H1 (cell line): ENCODE results near the gene ASTN2.

ENCODE experiments used
- CEBPB ChIP-seq: IDR thresholded peaks from 2 replicates; pipeline ENCODE4 v1.6.1; 2012; ENCODE audit warnings: low read depth, low read length
- EP300 ChIP-seq, 2 experiments: IDR thresholded peaks; 1 replicate in 1 of 2; 2 replicates in 1 of 2; pipeline ENCODE4 v1.6.1; 2011 to 2012; ENCODE audit warnings: low read depth in 2 of 2, low read length in 2 of 2, mild to moderate bottlenecking in 2 of 2, borderline replicate concordance in 1 of 2, inconsistent platforms in 1 of 2, moderate library complexity in 1 of 2
- EZH2 ChIP-seq: fragments of 200-600 bp; sonication (generic); IDR thresholded peaks from 2 replicates; pipeline ENCODE4 v1.7.1; 2012; ENCODE audit warnings: low read depth, mild to moderate bottlenecking, moderate library complexity, low read length, inconsistent platforms; ENCODE audit not compliant: severe bottlenecking
- JUN ChIP-seq: IDR thresholded peaks from 2 replicates; pipeline ENCODE4 v1.6.1; 2011; ENCODE audit warnings: low read depth, mild to moderate bottlenecking, improper control_type of control experiment, low read length
- KDM1A ChIP-seq: fragments of 200-600, 300-600 bp; sonication (generic); IDR thresholded peaks from 2 replicates; pipeline ENCODE4 v1.7.1; 2016; ENCODE audit warnings: mild to moderate bottlenecking, low read length, borderline replicate concordance
- MAFK ChIP-seq: IDR thresholded peaks from 2 replicates; pipeline ENCODE4 v1.6.1; 2012; ENCODE audit warnings: low read depth, mild to moderate bottlenecking, improper control_type of control experiment, low read length
- POLR2A ChIP-seq, 2 experiments: IDR thresholded peaks; 1 replicate in 1 of 2; 2 replicates in 1 of 2; pipeline ENCODE4 v1.6.1; 2011; ENCODE audit warnings: low read depth in 2 of 2, low read length in 2 of 2, mild to moderate bottlenecking in 2 of 2; ENCODE audit errors: control extremely low read depth in 1 of 2
- POLR2AphosphoS5 ChIP-seq: IDR thresholded peaks from 2 replicates; pipeline ENCODE4 v1.6.1; 2011; ENCODE audit warnings: low read depth, low read length
- RFX5 ChIP-seq: IDR thresholded peaks from 2 replicates; pipeline ENCODE4 v1.6.1; 2011; ENCODE audit warnings: low read depth, low read length, improper control_type of control experiment, borderline replicate concordance
- TF ChIP-seq, protein P1 (sequence below), 3 experiments: IDR thresholded peaks; 1 replicate in 2 of 3; 2 replicates in 1 of 3; pipeline versions ENCODE4 v1.5.1 to v1.6.1; 2011; ENCODE audit warnings: low read length in 3 of 3, mild to moderate bottlenecking in 3 of 3, inconsistent platforms in 2 of 3, low read depth in 1 of 3, moderate library complexity in 1 of 3; ENCODE audit not compliant: insufficient read depth in 1 of 3; ENCODE audit errors: control extremely low read depth in 1 of 3
- TF ChIP-seq, protein P2 (sequence below): IDR thresholded peaks from 2 replicates; pipeline ENCODE4 v1.6.1; 2011; ENCODE audit warnings: low read length, improper control_type of control experiment
- TF ChIP-seq, protein P3 (sequence below): IDR thresholded peaks from 2 replicates; pipeline ENCODE4 v1.6.1; 2012; ENCODE audit warnings: low read length, inconsistent platforms

DNA sequence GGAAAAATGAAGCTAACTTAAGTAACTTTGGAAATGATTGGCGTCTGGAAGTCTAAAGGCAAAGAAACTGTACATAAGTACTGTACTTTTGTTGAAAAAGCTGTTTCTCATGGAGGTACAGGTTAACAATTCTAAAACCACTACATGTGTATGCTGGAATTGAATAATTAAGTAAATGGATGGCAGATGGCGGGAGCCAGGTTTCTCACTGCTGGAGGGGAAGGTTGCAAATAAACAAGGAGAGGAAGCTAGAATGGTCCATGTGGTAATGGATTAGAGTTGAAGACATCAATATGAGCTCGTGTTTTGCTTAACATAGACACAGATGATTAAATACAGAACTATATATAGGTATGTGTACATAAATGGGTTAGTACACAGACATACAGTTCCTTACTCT lies 43.2 kb upstream of the ASTN2 start:
- no peak for TF ChIP-seq MAFK
- TF ChIP-seq, protein P1, sequence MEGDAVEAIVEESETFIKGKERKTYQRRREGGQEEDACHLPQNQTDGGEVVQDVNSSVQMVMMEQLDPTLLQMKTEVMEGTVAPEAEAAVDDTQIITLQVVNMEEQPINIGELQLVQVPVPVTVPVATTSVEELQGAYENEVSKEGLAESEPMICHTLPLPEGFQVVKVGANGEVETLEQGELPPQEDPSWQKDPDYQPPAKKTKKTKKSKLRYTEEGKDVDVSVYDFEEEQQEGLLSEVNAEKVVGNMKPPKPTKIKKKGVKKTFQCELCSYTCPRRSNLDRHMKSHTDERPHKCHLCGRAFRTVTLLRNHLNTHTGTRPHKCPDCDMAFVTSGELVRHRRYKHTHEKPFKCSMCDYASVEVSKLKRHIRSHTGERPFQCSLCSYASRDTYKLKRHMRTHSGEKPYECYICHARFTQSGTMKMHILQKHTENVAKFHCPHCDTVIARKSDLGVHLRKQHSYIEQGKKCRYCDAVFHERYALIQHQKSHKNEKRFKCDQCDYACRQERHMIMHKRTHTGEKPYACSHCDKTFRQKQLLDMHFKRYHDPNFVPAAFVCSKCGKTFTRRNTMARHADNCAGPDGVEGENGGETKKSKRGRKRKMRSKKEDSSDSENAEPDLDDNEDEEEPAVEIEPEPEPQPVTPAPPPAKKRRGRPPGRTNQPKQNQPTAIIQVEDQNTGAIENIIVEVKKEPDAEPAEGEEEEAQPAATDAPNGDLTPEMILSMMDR (IDR thresholded peaks at IDR 0.05; ENCODE audit: control extremely low read depth in 1 of 3, insufficient read depth in 1 of 3, low read depth in 1 of 3, low read length in 3 of 3) = no peak
- no peak for TF ChIP-seq EP300 (IDR thresholded peaks at IDR 0.05; ENCODE audit: borderline replicate concordance in 1 of 2, low read depth in 2 of 2, low read length in 2 of 2)
- no peak for TF ChIP-seq RFX5
- TF ChIP-seq EZH2 = no peak
- TF ChIP-seq, protein P2, sequence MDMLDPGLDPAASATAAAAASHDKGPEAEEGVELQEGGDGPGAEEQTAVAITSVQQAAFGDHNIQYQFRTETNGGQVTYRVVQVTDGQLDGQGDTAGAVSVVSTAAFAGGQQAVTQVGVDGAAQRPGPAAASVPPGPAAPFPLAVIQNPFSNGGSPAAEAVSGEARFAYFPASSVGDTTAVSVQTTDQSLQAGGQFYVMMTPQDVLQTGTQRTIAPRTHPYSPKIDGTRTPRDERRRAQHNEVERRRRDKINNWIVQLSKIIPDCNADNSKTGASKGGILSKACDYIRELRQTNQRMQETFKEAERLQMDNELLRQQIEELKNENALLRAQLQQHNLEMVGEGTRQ = no peak
- TF ChIP-seq POLR2AphosphoS5 = no peak
- TF ChIP-seq JUN = no peak
- TF ChIP-seq CEBPB = no peak
- TF ChIP-seq POLR2A (IDR thresholded peaks at IDR 0.05; ENCODE audit: control extremely low read depth in 1 of 2, low read depth in 2 of 2, low read length in 2 of 2) = no peak
- TF ChIP-seq, protein P3, sequence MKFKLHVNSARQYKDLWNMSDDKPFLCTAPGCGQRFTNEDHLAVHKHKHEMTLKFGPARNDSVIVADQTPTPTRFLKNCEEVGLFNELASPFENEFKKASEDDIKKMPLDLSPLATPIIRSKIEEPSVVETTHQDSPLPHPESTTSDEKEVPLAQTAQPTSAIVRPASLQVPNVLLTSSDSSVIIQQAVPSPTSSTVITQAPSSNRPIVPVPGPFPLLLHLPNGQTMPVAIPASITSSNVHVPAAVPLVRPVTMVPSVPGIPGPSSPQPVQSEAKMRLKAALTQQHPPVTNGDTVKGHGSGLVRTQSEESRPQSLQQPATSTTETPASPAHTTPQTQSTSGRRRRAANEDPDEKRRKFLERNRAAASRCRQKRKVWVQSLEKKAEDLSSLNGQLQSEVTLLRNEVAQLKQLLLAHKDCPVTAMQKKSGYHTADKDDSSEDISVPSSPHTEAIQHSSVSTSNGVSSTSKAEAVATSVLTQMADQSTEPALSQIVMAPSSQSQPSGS = no peak
- no peak for TF ChIP-seq KDM1A
